Right lobe of liver (tissue), 6 donors: ENCODE measurements around the gene ARHGEF2. TPM values are rescaled to one million over a fixed set of nuclear protein-coding genes. Genes with fewer than 3 reads are reported as not detected.

Experiments
- ATAC-seq, 4 donors: fragments of 200-7000 bp; cut with Tn5 transposase; one replicate each; pipeline ENCODE4 v1.9.1; 2020; ENCODE audit warnings: mild to moderate bottlenecking in 4 of 4, moderate library complexity in 4 of 4
- DNase-seq, 3 donors: peaks; one replicate each; pipeline ENCODE4 v3.0.0-alpha.2; 2020
- H3K27ac ChIP-seq, 3 donors: fragments of 200-600 bp; one replicate each; pipeline ENCODE4 v1.8.0; 2022
- H3K27me3 ChIP-seq, 2 donors: fragments of 200-600 bp; one replicate each; pipeline ENCODE4 v1.8.0; 2022
- H3K36me3 ChIP-seq, 4 donors: fragments of 200-600 bp; sonication (generic) in 1 of 4; one replicate each; pipeline versions ENCODE4 v1.5.1 to v1.8.0; 2017 to 2022; ENCODE audit warnings: control low read depth in 1 of 4
- H3K4me1 ChIP-seq, 4 donors: fragments of 200-600 bp; sonication (generic) in 1 of 4; one replicate each; pipeline versions ENCODE4 v1.5.1 to v1.8.0; 2017 to 2022; ENCODE audit warnings: control low read depth in 1 of 4
- H3K4me3 ChIP-seq, 3 donors: fragments of 200-600 bp; one replicate each; pipeline ENCODE4 v1.8.0; 2022
- H3K9me3 ChIP-seq, 4 donors: fragments of 200-600 bp; sonication (generic) in 1 of 4; one replicate each; pipeline versions ENCODE4 v1.5.1 to v1.8.0; 2017 to 2022; ENCODE audit warnings: control low read depth in 1 of 4
- POLR2A ChIP-seq: fragments of 450-650 bp; IDR thresholded peaks from one replicate; pipeline ENCODE4 v1.6.1; 2017; ENCODE audit warnings: antibody characterized with exemption, mild to moderate bottlenecking
- WGBS: methylation state at CpG from one replicate; pipeline ENCODE4 v1.1.6; 2018; ENCODE audit warnings: low coverage, low lambda C conversion rate; ENCODE audit not compliant: insufficient coverage; ENCODE audit errors: missing lambda C conversion rate; 5-methylcytosine and 5-hydroxymethylcytosine counted together
- intact Hi-C, 2 donors: fragments of 100-400 bp; cut with DNase I; formaldehyde crosslinking; loops; one replicate each; pipeline versions ENCODE4 v1.11.2 to v1.14.1; 2022
- total RNA-seq, 6 experiments: library from RNA; depleted of rRNA in 2 of 6; stranded (reverse); fragments of >200 nt in 2 of 6; fragmentation: NEBNext Ultra II Directional in 3 of 6; extraction: Animal tissue kit (Norgen Biotek cat#: 25700) in 3 of 6; gene quantifications; one replicate each; pipeline versions ENCODE4 v1.1.0 to v1.2.4, GENCODE V29; 2016 to 2023
- TF ChIP-seq, protein P1 (sequence below), 4 donors: fragments of 200-600 bp in 3 of 4; fragments of 450-650 bp in 1 of 4; IDR thresholded peaks; one replicate each; pipeline versions ENCODE4 v1.5.1 to v1.8.0; 2016 to 2022; ENCODE audit warnings: antibody characterized with exemption in 4 of 4, mild to moderate bottlenecking in 2 of 4
- donor health status: DM: no; HTN: yes; CAD: no.
- donor health status: DM: no; HTN: no; CAD: no.
- donor health status: DM: no; HTN: no; CAD: no.
- donor health status: DM: no; HTN: yes; CAD: no.
- donor health status: DM: no; HTN: yes; CAD: no.

ARHGEF2 gene
- total RNA-seq, 6 experiments from 2014 or later: 7.9 to 23.8 (median 13.1) TPM

DNA sequence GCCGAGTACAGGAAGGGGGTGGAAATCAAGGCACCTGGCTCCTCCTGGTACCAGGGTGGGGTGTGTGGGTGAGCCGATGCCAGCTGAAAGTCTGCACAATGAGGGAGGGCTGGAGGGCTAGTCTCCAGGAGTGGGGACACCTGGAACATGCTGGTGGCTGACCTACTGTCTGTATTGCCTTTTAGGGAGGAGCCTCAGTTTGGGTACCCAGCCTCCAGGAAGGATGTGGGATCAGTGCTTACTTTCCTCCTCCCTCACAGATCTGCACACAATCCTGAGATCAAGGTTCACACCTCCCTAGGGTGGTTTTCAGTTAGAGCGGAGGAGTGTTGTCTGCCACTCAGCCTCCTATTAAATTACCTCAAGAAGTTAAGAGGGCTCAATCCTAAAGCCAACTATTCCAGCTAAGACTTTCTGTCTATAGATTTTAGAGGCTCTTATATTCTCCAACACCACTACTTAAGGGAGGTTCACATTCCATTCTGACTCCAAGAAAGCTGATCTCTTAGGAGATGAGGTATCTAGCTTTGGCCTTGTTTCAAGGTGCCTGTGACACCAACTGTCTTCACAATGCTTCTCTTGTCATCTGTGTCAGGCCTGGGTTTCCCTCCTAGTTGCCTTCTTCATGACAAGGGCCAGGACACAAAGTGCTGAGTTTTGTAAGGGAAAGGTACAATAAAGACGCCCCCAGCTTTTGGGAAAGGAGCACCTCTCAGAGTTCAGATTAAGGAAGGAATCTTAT lies 26.7 kb upstream of the ARHGEF2 start:
- TF ChIP-seq, protein P1, sequence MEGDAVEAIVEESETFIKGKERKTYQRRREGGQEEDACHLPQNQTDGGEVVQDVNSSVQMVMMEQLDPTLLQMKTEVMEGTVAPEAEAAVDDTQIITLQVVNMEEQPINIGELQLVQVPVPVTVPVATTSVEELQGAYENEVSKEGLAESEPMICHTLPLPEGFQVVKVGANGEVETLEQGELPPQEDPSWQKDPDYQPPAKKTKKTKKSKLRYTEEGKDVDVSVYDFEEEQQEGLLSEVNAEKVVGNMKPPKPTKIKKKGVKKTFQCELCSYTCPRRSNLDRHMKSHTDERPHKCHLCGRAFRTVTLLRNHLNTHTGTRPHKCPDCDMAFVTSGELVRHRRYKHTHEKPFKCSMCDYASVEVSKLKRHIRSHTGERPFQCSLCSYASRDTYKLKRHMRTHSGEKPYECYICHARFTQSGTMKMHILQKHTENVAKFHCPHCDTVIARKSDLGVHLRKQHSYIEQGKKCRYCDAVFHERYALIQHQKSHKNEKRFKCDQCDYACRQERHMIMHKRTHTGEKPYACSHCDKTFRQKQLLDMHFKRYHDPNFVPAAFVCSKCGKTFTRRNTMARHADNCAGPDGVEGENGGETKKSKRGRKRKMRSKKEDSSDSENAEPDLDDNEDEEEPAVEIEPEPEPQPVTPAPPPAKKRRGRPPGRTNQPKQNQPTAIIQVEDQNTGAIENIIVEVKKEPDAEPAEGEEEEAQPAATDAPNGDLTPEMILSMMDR (IDR thresholded peaks at IDR 0.05): no peak
- no peak for TF ChIP-seq POLR2A
- Histone ChIP-seq H3K27ac (no peak overlapping the region), H3K9me3 (no peaks in the 10 kb centered on the region), H3K4me3 (no peak overlapping the region), H3K4me1 (peaks cover 0 to 16% (median 7%) of the 10 kb centered on the region in 4 donors), H3K36me3 (peaks cover 0 to 14% (median 8%) of the 10 kb centered on the region in 4 donors), H3K27me3 (no peaks in the 10 kb centered on the region)
- ATAC-seq (peak in 1 of 4 donors; percentile 28), DNase-seq (no peak)
- 80% methylated on average over 4 of the region's 4 CpGs for WGBS
- intact Hi-C loops: loop anchor here (10.0 kb wide), 2 partner anchors 50 to 60 kb away; partner anchors contain the start of genes LAMTOR2 (in 1 of the 2), RAB25 (in 1 of the 2) and UBQLN4 (in 1 of the 2)

DNA sequence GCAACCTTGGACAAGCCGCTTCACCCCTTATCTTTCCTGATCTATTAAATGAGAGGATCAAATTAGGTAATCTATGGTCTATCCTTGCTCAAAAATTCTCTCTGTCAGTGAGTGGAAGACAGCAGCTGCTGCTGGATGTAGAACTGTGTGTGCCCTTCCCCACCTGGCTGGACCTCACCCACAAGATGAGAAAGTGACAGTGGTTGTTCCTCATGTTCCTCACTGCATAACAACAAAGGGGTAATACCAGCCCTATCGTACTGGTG lies 25.5 kb upstream of the ARHGEF2 start:
- DNase-seq (no peak), ATAC-seq (no peak)
- H3K27me3 ChIP-seq: no peaks in the 10 kb centered on the region
- H3K27ac ChIP-seq: no peak overlapping the region
- TF ChIP-seq, protein P1 (IDR thresholded peaks at IDR 0.05): no peak
- TF ChIP-seq POLR2A: no peak
- WGBS: 44% methylated on average over 2 of the region's 2 CpGs
- peaks cover 0 to 7% (median 2%) of the 10 kb centered on the region in 4 donors for H3K36me3 ChIP-seq
- H3K9me3 ChIP-seq: no peaks in the 10 kb centered on the region
- H3K4me3 ChIP-seq: no peak overlapping the region
- intact Hi-C loops: loop anchor here (10.0 kb wide), 2 partner anchors 51 to 61 kb away; partner anchors contain the start of genes LAMTOR2 (in 1 of the 2), RAB25 (in 1 of the 2) and UBQLN4 (in 1 of the 2)
- peaks cover 0 to 16% (median 7%) of the 10 kb centered on the region in 4 donors for H3K4me1 ChIP-seq

DNA sequence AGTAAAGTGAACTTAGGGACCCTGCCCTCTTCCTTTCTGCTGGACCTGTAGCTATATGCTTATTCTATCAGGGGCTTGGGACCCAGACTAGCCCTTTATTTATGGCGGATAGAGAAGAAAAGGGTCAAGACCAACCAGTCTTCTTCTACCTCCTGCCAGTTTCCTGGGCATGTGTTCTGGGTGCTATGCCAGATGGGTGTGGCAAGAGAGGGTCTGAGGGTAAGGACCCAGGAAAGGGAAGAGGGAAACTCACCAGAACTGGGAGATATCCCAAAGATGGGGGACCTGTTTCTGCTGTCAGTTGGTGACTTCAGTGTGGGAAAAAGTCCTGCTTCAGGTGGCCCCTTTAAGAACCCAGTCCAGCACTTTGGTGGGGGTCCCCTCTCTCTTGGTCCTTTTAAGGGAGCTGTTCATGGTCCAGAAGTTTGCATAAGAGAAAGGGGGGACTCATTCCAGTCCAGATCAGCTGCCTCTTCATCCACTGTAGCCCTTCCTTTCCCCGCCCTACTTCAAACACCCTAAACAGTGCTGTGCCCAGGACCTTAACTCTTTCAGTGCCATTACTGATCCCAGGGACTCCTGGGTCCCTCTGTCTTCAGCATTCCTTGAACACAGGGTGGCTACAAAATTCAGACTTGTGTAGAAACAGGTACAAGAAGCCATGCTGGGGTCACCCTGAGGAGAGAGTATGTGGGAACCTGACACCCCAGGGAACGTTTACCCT lies 24.0 kb upstream of the ARHGEF2 start:
- ATAC-seq (no peak), DNase-seq (no peak)
- WGBS: 67% methylated on average over 1 of the region's 3 CpGs
- Histone ChIP-seq H3K27me3 (no peaks in the 10 kb centered on the region), H3K36me3 (no peaks in the 10 kb centered on the region), H3K4me1 (peaks cover 0 to 16% (median 7%) of the 10 kb centered on the region in 4 donors), H3K4me3 (no peak overlapping the region), H3K27ac (no peak overlapping the region), H3K9me3 (no peaks in the 10 kb centered on the region)
- intact Hi-C loops: loop anchor here (10.0 kb wide), 2 partner anchors 52 to 62 kb away; partner anchors contain the start of genes LAMTOR2 (in 1 of the 2), RAB25 (in 1 of the 2) and UBQLN4 (in 1 of the 2)
- no peak for TF ChIP-seq POLR2A
- TF ChIP-seq, protein P1 (IDR thresholded peaks at IDR 0.05): no peak

DNA sequence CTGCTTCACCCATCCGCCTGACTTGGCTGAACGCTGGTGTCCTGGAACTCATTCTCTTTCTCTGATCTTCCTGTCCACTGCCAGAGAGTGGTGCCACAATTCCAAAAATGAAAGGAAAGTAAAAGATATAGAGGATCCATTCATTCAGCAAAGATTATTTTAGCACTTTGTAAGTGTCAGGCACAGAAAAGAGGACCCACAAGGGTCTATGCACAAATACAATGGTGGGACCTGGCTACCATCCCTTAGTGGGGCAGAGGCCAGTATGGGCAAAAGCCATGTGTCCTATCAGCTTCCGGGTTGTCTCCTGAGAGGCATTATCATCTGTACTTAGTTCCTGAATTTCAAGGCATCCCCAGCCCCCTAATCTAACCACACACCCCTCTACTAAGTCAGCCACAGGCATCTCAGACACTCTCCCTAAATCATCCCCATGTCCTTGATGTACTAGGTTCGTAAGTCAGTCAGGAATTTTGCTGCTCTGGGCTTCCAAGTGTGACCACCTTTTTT lies 23.4 kb upstream of the ARHGEF2 start:
- no peak for DNase-seq
- peak overlapping the region in 1 of 3 donors; percentile 33 for H3K27ac ChIP-seq
- H3K36me3 ChIP-seq: no peaks in the 10 kb centered on the region
- 32% methylated on average over 4 of the region's 4 CpGs for WGBS
- no peak overlapping the region for H3K4me3 ChIP-seq
- TF ChIP-seq, protein P1 (IDR thresholded peaks at IDR 0.05): peak in 3 of 4 donors; percentile 11 to 24 (median 14)
- no peak for TF ChIP-seq POLR2A
- intact Hi-C loops: loop anchor here (10.0 kb wide), 2 partner anchors 53 to 63 kb away; partner anchors contain the start of genes LAMTOR2 (in 1 of the 2), RAB25 (in 1 of the 2) and UBQLN4 (in 1 of the 2)
- H3K4me1 ChIP-seq: peaks cover 0 to 16% (median 7%) of the 10 kb centered on the region in 4 donors
- H3K9me3 ChIP-seq: no peaks in the 10 kb centered on the region
- ATAC-seq: peak; percentile 66 to 86 (median 75)
- no peaks in the 10 kb centered on the region for H3K27me3 ChIP-seq
